RWPE1 (cell line): Measurements from ENCODE around the gene PXDC1.

Experiments
- CTCF ChIA-PET: fragments of 350-600 bp; sonication (Branson Sonifier 250); formaldehyde crosslinking; extraction: SDS; loops from one replicate; lab custom pipeline; 2021; lab: Yijun Ruan, JAX
- POLR2A ChIA-PET: fragments of 400-600 bp; formaldehyde crosslinking; extraction: SDS; loops from one replicate; lab custom pipeline; 2020; ENCODE audit warnings: antibody characterized with exemption; ENCODE audit not compliant: low non-redundant PET; lab: Yijun Ruan, JAX
- DNase-seq: peaks from one replicate; pipeline ENCODE4 v3.0.0; 2012; ENCODE audit warnings: low spot score
- H3K27ac ChIP-seq: fragments of 450-650 bp; 2 replicates; pipeline ENCODE4 v1.5.1; 2017
- TF ChIP-seq, protein P1 (sequence below): fragments of 450-650 bp; conservative IDR thresholded peaks from 2 replicates; pipeline ENCODE4 v1.5.1; 2017; ENCODE audit warnings: low read depth, mild to moderate bottlenecking

The PXDC1 gene

DNA sequence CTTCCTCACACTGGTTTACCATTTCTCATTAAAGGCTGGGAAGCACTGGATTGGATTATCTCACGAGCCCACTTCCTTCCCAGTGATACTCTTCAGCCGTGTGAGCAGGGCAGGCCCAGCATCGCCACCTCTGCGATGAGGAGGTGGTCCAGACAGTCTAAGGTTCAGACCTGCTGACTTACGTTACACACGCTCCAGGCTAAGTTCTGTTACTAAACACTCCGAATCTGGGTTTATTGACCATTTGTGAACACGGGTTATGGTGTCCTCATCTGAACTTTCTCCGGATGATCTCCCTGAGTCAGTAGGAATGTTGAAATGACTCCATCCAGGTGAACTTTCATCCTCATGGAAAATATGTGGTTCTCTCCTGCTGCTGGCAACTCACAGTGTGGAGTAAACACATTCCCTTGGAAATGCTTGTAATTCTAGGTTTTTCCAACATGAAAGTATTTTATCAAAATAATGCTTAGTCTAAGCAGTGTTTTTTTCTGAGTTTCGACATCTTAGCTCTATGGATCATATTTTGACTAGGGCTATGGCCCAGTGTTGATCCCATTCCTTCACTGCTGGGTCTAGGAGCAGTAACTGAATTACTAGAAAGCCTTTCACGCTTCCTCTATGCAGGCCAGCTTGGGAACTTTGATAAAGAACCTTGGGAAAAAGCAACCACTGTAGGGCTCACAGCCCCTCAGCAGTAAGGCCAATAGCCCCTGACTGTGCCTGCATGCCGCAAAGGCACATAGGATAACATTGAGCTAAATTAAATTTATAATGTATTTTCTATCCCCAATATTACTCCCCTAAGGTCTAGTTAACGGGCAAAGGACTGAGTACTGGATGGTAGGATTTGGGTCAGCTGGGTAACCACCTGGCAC, 37.7 kb upstream of the PXDC1 start:
- peak overlapping the region; percentile 69 for H3K27ac ChIP-seq
- ChIA-PET CTCF (no interaction called here), POLR2A (no interaction called here)
- peak; percentile 83 for DNase-seq
- TF ChIP-seq, protein P1, sequence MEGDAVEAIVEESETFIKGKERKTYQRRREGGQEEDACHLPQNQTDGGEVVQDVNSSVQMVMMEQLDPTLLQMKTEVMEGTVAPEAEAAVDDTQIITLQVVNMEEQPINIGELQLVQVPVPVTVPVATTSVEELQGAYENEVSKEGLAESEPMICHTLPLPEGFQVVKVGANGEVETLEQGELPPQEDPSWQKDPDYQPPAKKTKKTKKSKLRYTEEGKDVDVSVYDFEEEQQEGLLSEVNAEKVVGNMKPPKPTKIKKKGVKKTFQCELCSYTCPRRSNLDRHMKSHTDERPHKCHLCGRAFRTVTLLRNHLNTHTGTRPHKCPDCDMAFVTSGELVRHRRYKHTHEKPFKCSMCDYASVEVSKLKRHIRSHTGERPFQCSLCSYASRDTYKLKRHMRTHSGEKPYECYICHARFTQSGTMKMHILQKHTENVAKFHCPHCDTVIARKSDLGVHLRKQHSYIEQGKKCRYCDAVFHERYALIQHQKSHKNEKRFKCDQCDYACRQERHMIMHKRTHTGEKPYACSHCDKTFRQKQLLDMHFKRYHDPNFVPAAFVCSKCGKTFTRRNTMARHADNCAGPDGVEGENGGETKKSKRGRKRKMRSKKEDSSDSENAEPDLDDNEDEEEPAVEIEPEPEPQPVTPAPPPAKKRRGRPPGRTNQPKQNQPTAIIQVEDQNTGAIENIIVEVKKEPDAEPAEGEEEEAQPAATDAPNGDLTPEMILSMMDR, result no peak

DNA sequence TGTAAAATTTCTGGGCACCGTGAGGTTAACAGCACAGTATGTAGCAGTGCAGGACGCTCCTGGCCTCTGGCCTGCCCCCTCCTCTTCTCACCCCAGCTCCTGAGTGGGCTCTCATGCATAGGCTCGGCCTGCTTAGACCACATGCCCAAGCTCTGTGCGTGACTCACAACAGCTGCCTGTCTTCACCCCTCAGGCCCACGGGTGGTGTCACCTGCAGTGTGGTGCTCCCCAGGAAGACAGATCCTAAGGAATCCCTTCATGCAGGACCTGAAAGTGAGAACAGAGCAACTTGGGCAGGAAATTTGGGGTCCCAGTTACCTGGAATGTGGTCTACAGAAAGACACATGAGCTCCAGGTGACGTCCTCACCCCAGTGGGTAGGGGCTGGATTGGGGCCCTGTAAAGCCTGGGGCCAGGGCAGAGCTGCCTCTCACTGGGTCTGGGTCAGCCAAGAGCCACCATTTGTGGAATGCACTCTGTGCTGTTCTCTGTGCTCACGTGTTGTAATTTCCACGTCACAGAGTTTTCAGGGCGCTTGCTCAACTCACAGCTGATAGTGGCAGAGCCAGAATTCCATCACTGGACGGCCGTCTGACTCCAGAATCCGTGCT, 37.0 kb upstream of the PXDC1 start:
- CTCF ChIA-PET, result no interaction called here
- H3K27ac ChIP-seq, result peak overlapping the region; percentile 69
- POLR2A ChIA-PET, result no interaction called here
- TF ChIP-seq, protein P1, result no peak
- no peak for DNase-seq

DNA sequence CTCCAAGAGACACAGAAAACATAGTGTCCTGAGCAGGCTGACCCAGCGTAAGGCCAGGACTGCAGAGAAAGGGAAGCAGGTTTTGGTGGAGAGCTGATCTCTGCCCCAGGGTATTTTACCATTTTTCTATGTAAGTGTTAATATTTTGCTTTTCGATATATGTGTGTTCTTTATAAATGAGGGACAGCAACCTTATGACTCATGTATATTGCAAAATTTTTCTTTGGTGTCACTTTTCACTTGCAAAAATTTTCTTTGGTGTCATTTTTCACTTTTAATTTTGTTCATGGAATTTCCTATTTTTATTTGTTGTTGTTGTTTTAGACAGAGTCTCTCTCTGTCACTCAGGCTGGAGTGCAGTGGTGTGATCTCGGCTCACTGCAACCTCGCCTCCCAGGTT, 34.6 kb upstream of the PXDC1 start:
- no peak for DNase-seq
- ChIA-PET CTCF (no interaction called here), POLR2A (no interaction called here)
- TF ChIP-seq, protein P1, result no peak
- H3K27ac ChIP-seq, result peak overlapping the region; percentile 74

DNA sequence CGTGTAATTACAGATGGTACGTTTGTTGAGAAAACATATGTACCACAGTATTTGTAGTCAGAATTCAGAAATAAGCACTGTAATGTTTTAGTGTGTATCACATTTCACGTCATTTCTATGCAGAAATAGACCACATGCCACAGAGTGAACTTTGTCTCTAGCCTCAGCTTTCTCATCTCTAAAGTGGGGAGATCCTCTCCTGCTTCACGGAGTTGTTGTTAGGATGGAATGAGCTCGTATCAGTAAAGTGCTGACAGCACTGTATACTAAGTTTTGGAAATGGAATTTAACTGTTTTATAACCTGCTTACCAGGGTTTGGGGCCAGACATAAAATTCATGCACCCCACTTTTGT, 34.2 kb upstream of the PXDC1 start:
- no peak for DNase-seq
- TF ChIP-seq, protein P1, result no peak
- POLR2A ChIA-PET, result no interaction called here
- CTCF ChIA-PET, result no interaction called here
- peak overlapping the region; percentile 74 for H3K27ac ChIP-seq

DNA sequence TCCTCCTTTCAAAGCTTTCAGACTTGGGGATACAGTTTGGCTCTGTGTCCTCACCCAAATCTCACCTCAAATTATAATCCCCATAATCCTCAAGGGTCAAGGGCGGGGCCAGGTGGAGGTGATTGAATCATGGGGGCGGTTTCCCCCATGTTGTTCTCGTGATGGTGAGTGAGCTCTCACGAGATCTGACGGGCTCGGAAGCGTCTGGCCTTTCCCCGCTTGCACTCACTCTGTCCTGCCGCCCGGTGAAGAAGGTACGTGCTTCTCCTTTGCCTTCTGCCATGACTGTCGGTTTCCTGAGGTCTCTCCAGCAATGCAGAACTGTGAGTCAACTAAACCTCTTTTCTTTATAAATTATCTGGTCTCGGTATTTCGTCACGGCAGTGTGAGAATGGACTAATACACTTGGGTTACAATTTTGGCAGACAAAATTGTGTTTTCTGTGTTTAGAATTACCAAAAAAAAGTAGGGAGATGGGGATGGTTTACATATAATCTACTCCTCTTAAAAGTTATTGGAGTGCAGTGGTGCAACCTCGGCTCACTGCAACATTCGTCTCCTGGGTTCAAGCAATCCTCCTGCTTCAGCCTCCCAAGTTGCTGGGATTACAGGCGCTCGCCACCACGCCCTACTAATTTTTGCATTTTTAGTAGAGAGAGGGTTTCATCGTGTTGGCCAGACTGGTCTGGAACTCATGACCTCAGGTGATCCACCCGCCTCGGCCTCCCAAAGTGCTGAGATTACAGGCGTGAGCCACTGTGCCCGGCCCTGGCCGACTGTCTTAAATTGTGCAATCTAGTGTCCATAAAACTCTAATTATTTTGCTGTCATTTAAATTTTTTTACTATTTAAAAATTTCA, 33.6 kb upstream of the PXDC1 start:
- no peak for DNase-seq
- POLR2A ChIA-PET, result no interaction called here
- TF ChIP-seq, protein P1, result no peak
- peak overlapping the region; percentile 19 for H3K27ac ChIP-seq
- CTCF ChIA-PET, result no interaction called here

DNA sequence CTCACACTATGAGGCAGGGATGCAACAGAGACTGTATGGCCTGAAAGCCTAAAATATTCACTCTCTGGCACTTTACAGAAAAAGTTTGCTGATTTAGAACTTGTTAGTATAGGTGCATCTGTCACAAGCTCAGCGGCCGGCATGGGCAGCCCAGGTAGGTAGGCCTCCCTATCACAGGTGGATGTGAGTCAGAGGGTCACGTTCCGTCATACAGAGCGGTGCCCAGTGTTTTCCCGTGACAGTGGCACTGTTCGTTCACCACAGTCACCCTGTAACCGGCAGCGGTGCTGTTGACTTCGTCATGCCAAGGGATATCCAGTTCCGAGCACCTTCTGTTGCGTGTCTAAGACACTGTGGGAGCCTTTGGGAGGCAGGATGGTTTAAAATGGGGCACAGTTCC, 32.9 kb upstream of the PXDC1 start:
- H3K27ac ChIP-seq, result peak overlapping the region; percentile 19
- CTCF ChIA-PET, result no interaction called here
- no peak for DNase-seq
- POLR2A ChIA-PET, result no interaction called here
- TF ChIP-seq, protein P1, result no peak
